Fibroblast of skin of back (primary cell): ENCODE data around the gene AMOTL2. TPM values are rescaled to one million over a fixed set of nuclear protein-coding genes. Genes with fewer than 3 reads are reported as not detected.

Experiments used
- DNase-seq: peaks from one replicate; pipeline ENCODE4 v3.0.0-alpha.2; 2013
- polyA plus RNA-seq, 2 experiments: library from polyadenylated mRNA; unstranded; fragments of 120-200 nt; gene quantifications; one replicate each; pipeline ENCODE4 v1.2.1, GENCODE V29; 2013; ENCODE audit not compliant: insufficient read length in 2 of 2

Gene AMOTL2
- polyA plus RNA-seq (2013, experiment 1 of 2; ENCODE audit: insufficient read length): 152 TPM
- 225 TPM for polyA plus RNA-seq (2013, experiment 2 of 2; ENCODE audit: insufficient read length)

DNA sequence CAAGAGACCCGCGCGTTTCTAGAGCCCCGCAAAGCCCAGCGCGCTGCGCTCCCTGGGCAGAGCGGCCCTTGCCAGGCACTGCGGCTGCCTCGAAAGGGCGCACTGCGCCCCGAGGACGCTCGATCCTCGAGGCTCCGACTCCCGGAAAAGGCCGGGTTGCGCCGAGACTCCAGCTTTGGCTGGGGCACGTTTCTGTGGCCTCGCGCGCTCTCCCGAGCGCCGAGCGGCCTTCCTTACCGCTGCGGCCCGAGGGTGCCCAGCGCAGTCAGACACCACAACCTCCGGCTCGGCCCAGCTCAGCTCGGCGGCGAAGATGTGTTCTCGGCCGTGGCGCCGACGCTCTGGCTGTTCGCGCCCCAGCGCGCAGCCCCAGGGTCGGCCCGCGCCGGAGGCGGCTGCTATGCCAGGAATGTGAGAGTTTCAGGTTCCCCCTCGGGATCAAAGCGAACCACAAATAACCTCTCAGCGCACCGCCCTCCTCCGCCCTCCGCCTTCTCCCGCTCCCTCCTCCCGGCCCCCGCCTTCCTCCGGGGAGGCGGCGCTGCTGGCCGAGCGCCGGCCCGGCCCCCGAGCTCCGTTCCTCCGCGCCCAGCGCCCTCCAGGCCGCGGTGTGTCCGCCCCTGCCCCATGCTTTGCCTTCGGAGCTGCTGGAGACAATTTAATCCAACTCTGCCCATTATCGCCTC, at the start of gene AMOTL2:
Gene AMOTL2 (minus strand): TSS at position 343 of the 686 bp plus-strand sequence. CDS start 3,014 bp downstream, outside the sequence.
- peak; percentile 98 for DNase-seq

DNA sequence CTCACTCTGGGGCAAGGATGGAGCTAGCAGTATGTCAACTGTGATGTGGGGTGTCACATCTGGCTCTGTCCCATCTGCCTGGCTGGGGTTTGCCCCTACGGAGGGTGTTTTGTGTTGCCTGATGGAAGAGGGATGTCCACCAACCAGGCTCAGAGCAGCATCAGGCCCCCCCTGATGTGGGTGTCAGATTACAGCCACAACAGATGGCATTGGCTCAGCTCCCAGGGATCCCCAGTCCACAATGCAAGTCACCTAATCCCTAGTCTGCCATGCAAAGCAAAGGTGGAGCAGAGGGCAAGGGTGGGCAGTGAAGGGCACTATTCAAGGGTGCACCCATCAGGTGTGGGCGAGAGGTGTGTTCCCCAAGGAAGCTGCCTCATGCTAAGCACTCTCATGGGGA, 48.9 kb upstream of the AMOTL2 start:
- peak; percentile 65 for DNase-seq

DNA sequence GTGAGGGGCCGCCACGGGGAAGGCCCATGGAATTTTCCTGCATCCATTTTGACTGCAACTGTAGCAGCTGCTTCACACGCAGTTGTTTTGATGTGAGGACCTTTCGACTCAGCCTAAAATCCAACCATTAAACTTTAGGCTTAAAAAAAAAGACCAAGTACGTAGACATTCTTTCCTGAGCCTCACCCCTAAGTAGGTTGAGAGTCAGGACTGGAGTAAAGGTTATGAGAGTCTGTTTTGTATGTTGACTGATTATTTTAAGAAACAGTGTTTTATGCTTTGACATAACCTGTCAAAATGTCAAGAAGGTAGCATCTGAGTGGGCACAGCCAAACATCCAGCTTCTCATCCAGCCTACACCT, 45.7 kb upstream of the AMOTL2 start:
- no peak for DNase-seq

DNA sequence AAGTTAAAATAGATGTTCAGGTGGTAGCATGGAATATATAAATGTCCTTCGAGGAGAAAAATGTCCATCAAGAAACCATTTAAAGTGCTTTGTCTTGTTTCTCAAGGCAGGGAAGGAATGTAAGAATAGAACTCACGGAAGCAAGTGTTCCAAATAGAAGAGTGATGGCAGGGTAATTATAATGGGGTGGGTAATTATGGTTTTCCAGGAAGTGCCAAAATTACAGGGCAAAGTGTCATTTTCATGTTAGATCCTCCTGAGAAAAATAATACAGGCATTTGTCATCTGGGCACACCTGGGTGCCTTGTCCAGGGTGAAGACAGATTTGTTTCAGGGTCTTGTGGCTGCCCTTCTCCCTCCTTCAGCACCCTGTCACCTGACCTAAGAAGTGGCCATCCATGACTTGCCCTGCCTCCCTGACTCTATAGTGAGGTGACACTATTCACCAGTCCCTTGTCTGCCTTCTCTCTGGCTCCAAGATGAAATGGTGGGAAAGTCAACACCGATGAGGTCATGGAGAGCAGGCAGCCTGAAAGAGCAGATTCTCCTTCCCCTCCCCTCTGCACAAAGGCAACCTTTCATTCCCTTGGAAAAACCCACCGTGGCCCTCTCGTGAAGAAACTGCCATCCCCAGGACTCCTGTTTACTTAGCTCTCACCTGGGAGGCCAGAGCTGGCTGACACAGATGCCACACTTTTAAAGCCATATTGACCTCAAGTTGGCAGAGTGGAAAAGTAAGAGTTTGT, 45.1 kb upstream of the AMOTL2 start:
- DNase-seq: no peak

DNA sequence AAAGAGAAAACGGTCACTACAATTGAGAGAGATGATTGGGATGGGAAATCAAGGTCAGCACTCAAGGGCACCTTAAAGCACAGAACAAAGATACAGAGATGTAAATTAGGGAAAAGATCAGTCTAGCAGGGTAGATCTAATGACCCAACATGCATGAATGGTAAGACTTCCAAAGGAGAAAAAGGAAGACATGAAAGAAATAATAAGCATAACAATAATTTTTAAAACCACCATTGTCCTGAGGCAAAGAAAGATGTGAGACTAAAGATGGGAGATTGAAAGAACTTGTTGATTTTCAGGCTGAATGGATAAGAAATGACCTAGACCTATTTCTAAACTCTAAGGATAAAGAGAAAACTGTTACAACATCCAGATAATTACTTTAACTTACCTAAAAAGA, 34.8 kb upstream of the AMOTL2 start:
- no peak for DNase-seq

DNA sequence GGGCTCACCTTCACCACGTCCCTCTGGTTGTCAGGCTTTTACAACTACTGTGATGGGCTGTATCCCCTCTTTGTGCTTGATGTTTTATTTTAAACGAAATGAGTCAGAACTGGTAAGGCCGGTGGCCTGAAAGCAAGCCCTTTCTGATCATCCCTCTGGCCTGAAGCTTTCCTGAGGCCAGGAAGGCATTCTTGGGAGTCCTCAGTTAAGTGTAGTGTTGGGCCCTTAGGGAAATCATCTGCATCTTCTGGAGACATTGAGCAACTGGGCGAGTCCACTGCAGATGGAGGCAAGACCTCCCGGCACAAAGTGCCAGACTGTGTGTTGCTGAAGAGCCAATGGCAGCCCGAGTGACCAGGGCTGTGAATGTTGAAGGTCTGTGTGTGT, 33.0 kb upstream of the AMOTL2 start:
- DNase-seq: peak; percentile 51

DNA sequence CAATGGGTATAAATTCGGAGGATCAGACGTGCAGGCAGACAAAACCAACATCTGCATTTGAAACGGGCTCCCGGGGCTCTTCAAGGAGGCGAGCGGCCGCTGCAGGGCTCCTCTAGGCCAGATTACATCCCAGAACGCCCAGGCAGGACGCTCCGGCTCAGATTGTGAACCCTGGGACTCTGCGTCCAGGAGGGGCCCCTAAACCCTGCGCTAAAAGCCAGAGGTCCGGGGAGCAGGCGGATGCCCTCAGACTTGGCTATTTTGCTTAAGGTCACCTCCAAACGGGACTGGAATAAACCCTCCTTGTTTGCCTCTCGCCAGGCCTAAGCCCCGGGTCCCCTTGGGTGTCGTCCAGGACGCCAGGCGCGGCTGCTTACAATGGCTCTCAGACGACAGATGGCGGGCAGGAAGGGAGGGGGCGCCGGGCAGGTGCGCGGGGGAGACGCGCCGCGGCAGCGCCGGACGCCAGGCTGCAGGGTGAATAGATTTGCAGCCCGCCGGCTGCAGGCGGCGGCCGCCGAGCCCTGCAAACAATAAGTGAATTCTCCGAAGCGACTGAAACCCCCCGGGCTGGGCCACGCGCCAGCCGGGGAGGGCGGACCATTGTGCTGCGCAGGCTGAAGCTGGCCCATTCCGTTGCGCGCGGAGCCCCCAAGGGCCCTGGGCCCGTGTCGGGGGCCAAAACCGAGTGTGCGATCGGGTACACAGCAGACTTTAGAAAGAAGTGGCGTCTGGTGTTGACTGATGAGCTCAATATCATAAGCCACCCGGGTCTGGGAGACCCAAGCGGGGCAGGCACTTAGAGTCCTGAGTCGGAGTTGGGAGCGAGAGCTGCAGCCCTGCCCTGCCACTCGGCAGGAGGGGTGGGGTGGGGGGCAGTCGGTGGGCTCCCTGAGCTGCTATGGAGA, 32.3 kb upstream of the AMOTL2 start:
- DNase-seq: no peak

DNA sequence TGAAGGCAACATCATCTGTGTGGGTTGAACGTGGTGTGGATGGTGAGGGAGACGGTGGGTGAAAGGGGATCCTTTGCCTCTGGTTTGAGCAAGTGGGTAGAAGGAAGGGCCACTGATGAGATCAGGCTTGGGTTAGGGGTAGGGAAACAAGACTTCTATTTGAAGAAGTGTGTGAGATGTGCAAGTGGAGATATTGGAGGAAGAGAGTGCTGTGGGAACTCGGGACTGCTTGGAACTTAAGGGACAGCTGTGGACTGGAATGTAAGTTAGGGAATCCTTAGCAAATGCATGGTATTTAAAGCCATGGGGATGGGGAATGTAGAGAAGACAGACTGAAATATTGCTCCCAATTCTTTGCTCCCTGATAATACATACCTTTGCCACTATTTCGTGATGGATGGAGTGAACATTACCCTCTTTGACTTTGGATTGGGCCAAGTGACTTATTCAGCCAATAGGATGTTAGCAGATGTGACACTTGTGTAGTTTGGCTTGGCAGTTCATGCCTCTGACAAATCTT, 30.2 kb upstream of the AMOTL2 start:
- peak; percentile 20 for DNase-seq

DNA sequence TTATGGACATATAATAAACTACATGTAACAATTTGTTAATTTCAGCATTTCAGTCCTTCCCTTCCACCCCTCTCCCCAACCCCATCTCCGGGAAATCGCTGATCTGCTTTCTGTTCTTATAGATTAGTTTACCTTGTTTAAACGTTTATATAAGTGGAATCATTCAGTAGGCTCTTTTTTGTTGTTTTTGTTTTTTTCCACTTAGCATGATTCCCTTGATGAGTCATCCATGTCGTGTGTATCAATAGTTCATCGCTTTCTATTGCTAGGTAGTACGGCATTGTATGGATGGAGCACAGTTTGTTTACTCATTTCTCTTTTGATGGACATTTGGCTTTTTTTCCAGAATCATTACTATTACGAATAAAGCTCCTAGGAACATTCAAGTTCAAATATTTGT, 23.5 kb upstream of the AMOTL2 start:
- DNase-seq: no peak

DNA sequence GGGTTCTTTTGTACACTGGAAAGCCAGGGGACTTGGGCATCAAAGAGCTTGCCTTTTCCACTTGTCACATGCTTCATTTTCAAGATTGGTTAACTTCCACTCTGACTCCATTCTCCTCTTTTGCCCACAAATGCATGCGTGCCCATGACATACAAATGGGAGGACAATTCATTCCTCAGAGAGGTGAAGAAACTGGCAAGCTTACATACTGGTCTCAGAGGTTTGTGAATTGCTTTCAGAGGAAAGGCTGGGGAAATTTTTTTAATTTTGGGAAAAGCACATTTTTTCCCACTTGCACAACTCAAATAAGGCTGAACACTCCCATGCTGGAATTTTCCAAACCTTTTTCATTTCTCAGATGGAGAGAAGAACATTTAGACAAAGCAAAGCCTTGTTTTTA, 20.9 kb upstream of the AMOTL2 start:
- no peak for DNase-seq

DNA sequence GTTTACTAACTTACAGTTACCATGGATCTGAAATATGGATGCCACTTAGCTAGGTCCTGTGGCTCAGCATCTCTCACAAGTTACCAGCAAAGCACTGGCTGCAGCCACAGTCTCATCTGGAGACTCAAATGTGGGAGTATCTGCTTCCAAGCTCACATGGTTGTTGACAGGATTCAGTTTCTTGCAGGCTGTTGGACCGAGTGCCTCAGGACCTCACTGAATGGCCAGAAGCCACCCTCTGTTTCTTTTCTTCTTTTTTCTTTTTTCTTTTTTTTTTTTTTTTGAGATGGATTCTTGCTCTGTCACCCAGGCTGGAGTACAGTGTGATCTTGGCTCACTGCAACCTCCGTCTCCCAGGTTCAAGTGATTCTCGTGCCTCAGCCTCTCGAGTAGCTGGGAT, 20.1 kb upstream of the AMOTL2 start:
- no peak for DNase-seq

DNA sequence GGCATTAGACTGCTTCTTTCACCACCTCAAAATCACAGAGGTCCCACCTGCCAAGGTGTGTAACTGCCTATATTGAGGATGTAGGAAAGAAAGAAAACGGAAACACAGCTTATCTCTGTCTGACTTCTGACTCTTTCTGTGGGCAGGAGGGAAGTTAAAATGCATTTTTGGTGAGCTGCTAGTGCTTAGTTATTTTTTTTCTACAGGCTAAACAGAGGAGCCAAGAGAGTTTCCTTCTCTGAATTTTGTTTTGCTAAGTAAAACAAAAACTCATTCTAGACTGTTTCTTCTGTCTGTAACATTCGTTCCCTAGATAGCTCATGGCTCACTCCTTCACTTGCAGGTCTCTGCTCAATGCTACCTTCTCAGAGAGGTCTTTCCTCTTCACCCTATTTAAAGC, 18.8 kb upstream of the AMOTL2 start:
- no peak for DNase-seq

DNA sequence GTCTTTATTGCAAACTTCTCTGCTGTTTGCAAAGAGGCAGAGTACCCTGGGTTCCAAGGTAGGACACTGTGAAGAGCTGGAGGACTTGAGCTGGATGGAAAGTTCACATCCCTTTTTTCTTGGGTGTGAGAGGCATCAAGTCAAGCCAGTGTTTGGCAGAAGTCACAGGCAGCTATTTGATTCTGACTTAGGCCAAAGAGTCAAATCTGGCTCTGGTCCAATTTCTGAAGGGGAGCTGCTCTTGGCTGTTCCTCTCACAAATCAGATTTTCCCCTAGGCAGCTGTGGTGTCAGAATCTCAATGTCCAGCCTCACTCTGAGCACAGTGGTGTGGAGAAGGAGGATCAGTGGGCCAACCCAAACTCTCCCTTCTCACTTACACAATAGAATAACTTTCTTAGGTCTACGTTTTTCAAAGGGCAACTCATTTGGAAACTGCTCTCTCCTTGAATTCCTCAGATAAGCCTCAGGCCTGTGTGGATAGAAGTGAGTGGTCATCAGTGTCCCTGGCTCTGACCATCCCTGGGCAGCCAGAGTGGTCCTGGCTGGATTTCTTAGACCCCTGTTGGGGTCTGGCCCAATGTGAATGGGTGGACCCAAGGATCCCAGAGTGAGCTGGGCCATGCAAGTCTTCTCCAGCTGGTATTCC, 18.2 kb upstream of the AMOTL2 start:
- no peak for DNase-seq

DNA sequence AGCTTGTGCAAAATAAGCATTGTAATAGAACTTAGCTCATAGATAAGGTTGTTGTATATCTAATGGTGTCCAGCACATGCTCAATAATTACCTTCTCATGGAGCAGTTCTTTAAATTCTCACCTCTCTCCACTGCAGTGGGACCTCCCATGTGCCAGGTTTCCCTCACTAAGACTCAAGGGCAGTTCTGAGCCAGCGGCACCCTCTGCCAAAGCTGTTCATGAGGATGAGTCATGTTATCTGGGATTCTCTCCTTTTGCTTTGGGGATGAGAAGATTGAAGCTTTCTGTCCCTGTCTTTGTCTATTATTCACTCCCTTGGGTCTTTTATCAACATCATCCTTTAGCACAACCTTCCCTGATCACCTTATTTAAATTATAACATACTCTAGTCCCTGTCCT, 15.6 kb upstream of the AMOTL2 start:
- DNase-seq: no peak

DNA sequence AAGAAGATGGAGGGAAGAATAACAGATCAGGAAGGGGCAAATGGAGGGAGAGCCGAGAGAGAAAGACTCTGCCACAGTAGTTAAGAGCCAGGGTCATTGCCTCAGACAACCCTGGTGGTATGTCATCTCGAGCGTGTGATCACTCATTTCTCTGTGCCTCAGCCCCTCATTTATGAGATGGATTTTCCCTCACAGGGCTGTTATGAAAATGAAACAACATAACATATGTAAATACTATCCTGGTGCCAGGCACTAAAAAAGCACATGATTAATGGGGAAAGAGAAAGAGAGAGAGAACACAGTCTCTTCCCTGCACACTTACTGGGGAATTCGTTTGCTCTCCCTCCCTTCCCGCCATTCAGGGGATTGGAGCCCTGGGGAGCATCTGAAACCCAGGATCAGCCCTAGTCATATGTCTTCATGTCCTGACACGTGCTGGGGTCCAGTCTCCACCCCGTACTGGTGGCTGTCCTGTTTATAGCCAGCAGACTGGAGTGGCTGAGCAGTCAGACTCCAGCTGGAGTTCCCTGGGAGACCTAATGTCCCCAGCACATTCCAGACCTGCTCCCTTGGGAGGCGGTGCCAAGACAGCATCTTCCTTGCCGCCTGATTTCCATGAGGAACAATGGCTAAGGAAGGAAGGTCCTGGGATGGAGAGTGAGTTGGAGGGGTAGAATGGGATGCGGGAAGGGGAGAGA, 14.7 kb upstream of the AMOTL2 start:
- DNase-seq: no peak

DNA sequence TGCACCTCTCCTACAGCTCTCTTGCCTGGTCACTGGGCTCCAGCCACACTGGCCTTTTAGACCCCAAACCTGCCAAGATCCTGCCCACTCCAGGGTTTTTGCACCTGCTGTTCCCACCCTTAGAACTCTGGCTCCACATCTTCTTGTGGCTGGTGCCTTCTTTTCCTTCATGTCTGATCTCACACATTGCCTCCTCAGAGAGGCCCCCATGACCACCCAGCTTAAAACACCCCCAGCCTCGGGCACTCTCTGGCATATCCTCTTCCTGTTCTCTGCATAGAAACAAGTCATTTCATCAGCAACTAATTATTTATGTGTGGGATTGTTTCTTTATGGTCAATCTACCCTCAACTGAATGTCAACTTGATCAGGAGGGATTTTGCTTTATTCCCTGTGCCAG, 14.0 kb upstream of the AMOTL2 start:
- DNase-seq: no peak

DNA sequence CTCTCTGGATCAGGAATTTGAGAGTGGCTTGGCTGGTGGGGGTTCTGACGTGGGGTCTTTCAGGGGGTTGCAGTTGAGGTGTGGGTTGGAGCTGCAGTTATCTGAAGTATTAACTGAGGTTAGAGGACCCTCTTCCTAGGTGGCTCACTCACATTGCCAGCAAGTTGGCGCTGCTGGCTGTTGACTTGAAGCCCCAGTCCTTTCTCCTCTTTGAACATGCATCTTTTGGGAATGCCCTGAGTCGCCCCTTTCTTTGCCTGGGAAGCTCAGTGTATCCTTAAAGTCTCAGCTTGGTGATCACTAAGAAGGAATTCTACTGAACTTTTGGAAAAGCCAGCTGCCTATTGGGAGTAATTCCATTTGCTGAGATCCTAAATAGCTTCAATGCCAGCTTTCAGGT, 13.0 kb upstream of the AMOTL2 start:
- DNase-seq: no peak

DNA sequence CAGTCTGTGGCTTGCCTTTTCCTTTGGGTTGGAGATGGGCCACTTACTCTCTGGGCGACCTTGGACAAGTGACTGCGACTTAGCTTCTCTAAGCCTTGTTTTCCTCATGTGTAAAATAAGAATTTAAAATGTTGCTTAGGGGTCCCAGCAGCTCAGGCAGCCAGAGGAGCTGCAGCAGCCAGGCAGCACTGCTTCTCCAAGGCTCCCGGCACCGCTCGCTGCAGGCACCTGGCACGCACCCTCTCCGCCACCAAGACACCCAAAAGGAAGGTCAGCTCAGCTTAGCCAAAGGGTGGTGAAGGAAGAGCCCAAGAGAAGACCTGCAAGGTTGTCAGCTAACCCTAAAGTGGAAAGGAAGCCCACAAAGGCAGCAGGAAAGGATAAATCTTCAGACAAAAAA, 10.7 kb upstream of the AMOTL2 start:
- DNase-seq: no peak

DNA sequence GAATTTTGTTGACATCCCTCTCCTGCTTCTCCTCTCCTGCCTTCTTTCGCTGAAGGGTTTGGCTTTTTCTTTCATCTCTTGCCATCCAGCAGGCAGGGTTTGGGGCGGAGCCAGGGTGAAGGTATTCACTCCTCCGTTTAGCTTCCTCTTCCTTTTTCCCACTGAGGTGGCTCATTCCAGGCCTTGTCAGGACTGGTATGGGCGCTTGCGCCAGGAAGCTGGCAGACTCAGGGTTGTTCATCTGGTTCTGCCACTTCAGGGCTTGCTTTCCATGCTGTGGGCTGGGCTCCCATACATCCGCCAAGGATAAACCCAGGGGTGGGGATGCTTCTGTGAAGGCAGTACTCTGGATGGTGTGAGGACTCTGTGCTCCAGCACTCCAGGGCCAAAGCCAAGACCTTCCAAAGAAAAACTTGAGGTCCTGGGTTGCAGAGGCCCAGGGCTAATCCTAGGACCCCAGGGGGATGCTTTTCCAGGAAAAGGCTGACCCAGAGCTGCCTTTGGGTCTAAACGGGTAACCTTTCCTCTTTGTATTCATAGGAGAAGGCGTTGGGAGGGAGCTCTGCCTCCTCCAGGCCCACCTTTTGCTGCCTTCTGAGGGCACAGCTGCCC, 7.7 kb upstream of the AMOTL2 start:
- DNase-seq: no peak

DNA sequence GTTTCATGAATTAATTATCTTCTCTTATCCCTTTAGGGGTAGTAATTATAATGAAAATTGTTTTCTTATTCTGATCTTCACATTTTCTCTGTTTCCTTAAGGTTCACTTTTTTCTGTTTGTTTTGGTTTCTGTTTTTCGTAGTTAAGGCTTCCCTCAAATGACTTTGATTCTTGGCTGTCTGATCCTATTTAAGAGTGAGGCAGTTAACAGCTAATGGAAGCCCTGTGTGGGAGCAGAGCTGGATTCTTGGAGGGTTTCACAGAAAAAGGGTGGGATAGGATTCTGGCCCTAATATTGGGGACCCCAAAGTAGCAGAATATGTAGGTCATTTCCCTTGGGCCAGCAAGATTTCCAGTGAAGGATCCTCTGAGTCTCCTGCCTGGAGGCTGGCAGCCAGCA, 6.8 kb upstream of the AMOTL2 start:
- no peak for DNase-seq

DNA sequence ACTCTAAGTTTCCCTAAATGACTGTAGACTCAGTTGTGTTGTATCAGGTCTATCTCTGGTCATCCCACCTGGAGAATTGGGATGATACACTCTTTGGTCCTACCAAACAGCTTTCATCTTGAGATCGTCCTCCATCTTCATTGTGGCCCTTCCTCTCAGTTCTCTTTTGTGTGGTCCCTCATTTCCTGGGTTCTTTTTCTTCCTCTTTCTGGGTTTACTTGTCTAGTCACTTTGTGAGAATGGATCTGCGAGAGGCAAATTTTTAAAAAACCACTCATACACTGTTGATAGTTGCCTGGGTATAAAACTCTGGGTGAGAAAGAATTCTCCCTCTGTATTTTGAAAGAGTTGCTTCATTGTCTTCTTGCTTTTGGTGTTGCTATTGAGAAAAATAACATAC, 6.0 kb upstream of the AMOTL2 start:
- no peak for DNase-seq
